GM19025 (cell line): Measurements from ENCODE around the gene FAM81A.
"Not testable (repeated sequence)": the region's sequence is repeated elsewhere in the genome, so short reads cannot be mapped to it uniquely, and the experiment has no call there.

Experiments
- ATAC-seq: cut with Tn5 transposase; IDR thresholded peaks from one replicate; pipeline ENCODE4 v1.9.1; 2021; ENCODE audit warnings: mild to moderate bottlenecking, low read depth, moderate library complexity; ENCODE audit not compliant: unreplicated experiment

FAM81A gene

GRCh38 chr15:59420986-59421618, 16.9 kb upstream of the FAM81A start:
- no peak for ATAC-seq

GRCh38 chr15:59424616-59425015, 13.4 kb upstream of the FAM81A start:
- no peak for ATAC-seq

GRCh38 chr15:59428898-59429297, 9.1 kb upstream of the FAM81A start:
- ATAC-seq: not testable (repeated sequence)

- ATAC-seq: no peak
Observed at GRCh38 chr15:59432389-59432788, 5.6 kb upstream of the FAM81A start.

GRCh38 chr15:59434481-59434880, 3.5 kb upstream of the FAM81A start:
- ATAC-seq: no peak

- ATAC-seq: no peak
Observed at GRCh38 chr15:59436774-59437141, 1.2 kb upstream of the FAM81A start.

GRCh38 chr15:59437142-59437816, 707 bp upstream of the FAM81A start:
- ATAC-seq: no peak

GRCh38 chr15:59438625-59439290, 772 bp downstream of the FAM81A start:
- ATAC-seq: no peak

GRCh38 chr15:59439576-59439975, 1.6 kb downstream of the FAM81A start:
- ATAC-seq: no peak

GRCh38 chr15:59443341-59444072, 5.5 kb downstream of the FAM81A start:
- no peak for ATAC-seq

GRCh38 chr15:59444081-59444835, 6.3 kb downstream of the FAM81A start:
- ATAC-seq: no peak

GRCh38 chr15:59444980-59445545, 7.1 kb downstream of the FAM81A start:
- ATAC-seq: no peak

- no peak for ATAC-seq
Observed at GRCh38 chr15:59446232-59446957, 8.4 kb downstream of the FAM81A start.

GRCh38 chr15:59447367-59447766, 9.4 kb downstream of the FAM81A start:
- no peak for ATAC-seq

- no peak for ATAC-seq
Observed at GRCh38 chr15:59448871-59449270, 10.9 kb downstream of the FAM81A start.

- ATAC-seq: no peak
Observed at GRCh38 chr15:59453474-59454215, 15.7 kb downstream of the FAM81A start.

- no peak for ATAC-seq
Observed at GRCh38 chr15:59456114-59456513, 18.1 kb downstream of the FAM81A start.

GRCh38 chr15:59457103-59457502, 19.1 kb downstream of the FAM81A start:
- no peak for ATAC-seq

- no peak for ATAC-seq
Observed at GRCh38 chr15:59461521-59461920, 23.5 kb downstream of the FAM81A start.
